ENCODE measurements around the gene KY.

Gene KY

GRCh38 chr3:134613006-134613520, 37.8 kb downstream of the KY start:
- Histone ChIP-seq H3K9me3 (ENCODE audit: control insufficient read depth, low read length) (no peaks in the 10 kb centered on the region), H2AFZ (ENCODE audit: low read depth, low read length) (no peak overlapping the region), H2BK12ac (ENCODE audit: low read length in 2 of 2) (no peak overlapping the region), H3K9ac (ENCODE audit: low read length) (no peak overlapping the region), H3K27ac (ENCODE audit: low read length, poor library complexity, severe bottlenecking) (no peak overlapping the region), H3K4me2 (ENCODE audit: low read length, poor library complexity, severe bottlenecking) (no peak overlapping the region), H3K79me1 (replicated peaks; ENCODE audit: low read length, poor library complexity, severe bottlenecking) (no peaks in the 10 kb centered on the region), H2BK15ac (ENCODE audit: low read depth, poor library complexity, severe bottlenecking) (no peak overlapping the region), H2BK120ac (ENCODE audit: low read depth, low read length) (no peak overlapping the region), H4K91ac (ENCODE audit: low read length) (no peak overlapping the region), H2BK5ac (ENCODE audit: low read depth, low read length, poor library complexity, severe bottlenecking) (no peak overlapping the region), H3K23ac (ENCODE audit: low read length in 2 of 2) (no peak overlapping the region), H3K36me3 (ENCODE audit: control insufficient read depth in 1 of 2, insufficient read depth in 2 of 2, low read depth in 1 of 2, low read length in 2 of 2) (peaks cover 0 to 4% of the 10 kb centered on the region in 2 experiments), H3K4me1 (ENCODE audit: control insufficient read depth, insufficient read depth, low read depth, low read length) (no peaks in the 10 kb centered on the region), H3K4me3 (ENCODE audit: insufficient read depth in 1 of 2, low read depth in 1 of 2, low read length in 2 of 2) (no peak overlapping the region), H2AK5ac (ENCODE audit: low read length, severe bottlenecking) (no peak overlapping the region), H3K18ac (ENCODE audit: low read depth in 1 of 2, low read length in 2 of 2) (no peak overlapping the region), H3K4ac (ENCODE audit: low read depth in 1 of 2, low read length in 2 of 2) (no peak overlapping the region), H3K27me3 (ENCODE audit: control insufficient read depth in 1 of 2, insufficient read depth in 1 of 2, low read length in 2 of 2) (peaks cover 5 to 16% of the 10 kb centered on the region in 2 experiments), H3K14ac (ENCODE audit: low read length in 2 of 2) (no peak overlapping the region), H4K8ac (ENCODE audit: low read length) (no peak overlapping the region)
- 59% methylated on average over 6 of the region's 6 CpGs for WGBS
- DNase-seq: no peak

DNA sequence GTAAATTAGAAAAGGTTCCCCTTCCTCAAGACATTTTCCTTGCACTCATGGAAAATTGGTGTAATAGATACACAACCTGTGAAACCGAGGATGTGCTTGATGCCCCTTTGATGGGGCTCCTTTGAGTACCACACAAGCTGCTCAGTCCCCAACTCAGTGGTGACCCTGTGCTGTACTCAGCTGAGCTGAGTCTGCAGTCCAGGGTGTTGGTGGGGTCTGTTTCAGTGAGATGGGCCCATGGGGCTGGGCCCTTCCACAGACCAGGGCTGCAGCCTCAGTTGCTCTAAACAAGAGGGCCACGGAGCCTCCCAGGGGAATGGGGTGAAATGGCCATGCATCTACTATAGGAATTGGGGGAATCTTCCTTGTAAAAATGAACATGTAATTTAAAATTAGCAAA, 39.3 kb downstream of the KY start:
- Histone ChIP-seq H3K14ac (ENCODE audit: low read length in 2 of 2) (no peak overlapping the region), H3K4ac (ENCODE audit: low read depth in 1 of 2, low read length in 2 of 2) (no peak overlapping the region), H2BK15ac (ENCODE audit: low read depth, poor library complexity, severe bottlenecking) (no peak overlapping the region), H4K91ac (ENCODE audit: low read length) (no peak overlapping the region), H2BK120ac (ENCODE audit: low read depth, low read length) (no peak overlapping the region), H2AK5ac (ENCODE audit: low read length, severe bottlenecking) (no peak overlapping the region), H3K9me3 (ENCODE audit: control insufficient read depth, low read length) (no peaks in the 10 kb centered on the region), H3K36me3 (ENCODE audit: control insufficient read depth in 1 of 2, insufficient read depth in 2 of 2, low read depth in 1 of 2, low read length in 2 of 2) (peaks cover 0 to 4% of the 10 kb centered on the region in 2 experiments), H3K4me1 (ENCODE audit: control insufficient read depth, insufficient read depth, low read depth, low read length) (no peaks in the 10 kb centered on the region), H4K8ac (ENCODE audit: low read length) (no peak overlapping the region), H2BK5ac (ENCODE audit: low read depth, low read length, poor library complexity, severe bottlenecking) (no peak overlapping the region), H3K9ac (ENCODE audit: low read length) (no peak overlapping the region), H3K18ac (ENCODE audit: low read depth in 1 of 2, low read length in 2 of 2) (no peak overlapping the region), H2BK12ac (ENCODE audit: low read length in 2 of 2) (no peak overlapping the region), H3K27ac (ENCODE audit: low read length, poor library complexity, severe bottlenecking) (no peak overlapping the region), H3K4me2 (ENCODE audit: low read length, poor library complexity, severe bottlenecking) (no peak overlapping the region), H3K27me3 (ENCODE audit: control insufficient read depth in 1 of 2, insufficient read depth in 1 of 2, low read length in 2 of 2) (peaks cover 6 to 24% of the 10 kb centered on the region in 2 experiments), H2AFZ (ENCODE audit: low read depth, low read length) (no peak overlapping the region), H3K79me1 (replicated peaks; ENCODE audit: low read length, poor library complexity, severe bottlenecking) (no peaks in the 10 kb centered on the region), H3K4me3 (ENCODE audit: insufficient read depth in 1 of 2, low read depth in 1 of 2, low read length in 2 of 2) (no peak overlapping the region), H3K23ac (ENCODE audit: low read length in 2 of 2) (no peak overlapping the region)
- 63% methylated on average over 2 of the region's 2 CpGs for WGBS
- DNase-seq: no peak

GRCh38 chr3:134610432-134611385, 40.1 kb downstream of the KY start:
- no peak overlapping the region for H3K4me3 ChIP-seq (ENCODE audit: insufficient read depth in 1 of 2, low read depth in 1 of 2, low read length in 2 of 2)

DNA sequence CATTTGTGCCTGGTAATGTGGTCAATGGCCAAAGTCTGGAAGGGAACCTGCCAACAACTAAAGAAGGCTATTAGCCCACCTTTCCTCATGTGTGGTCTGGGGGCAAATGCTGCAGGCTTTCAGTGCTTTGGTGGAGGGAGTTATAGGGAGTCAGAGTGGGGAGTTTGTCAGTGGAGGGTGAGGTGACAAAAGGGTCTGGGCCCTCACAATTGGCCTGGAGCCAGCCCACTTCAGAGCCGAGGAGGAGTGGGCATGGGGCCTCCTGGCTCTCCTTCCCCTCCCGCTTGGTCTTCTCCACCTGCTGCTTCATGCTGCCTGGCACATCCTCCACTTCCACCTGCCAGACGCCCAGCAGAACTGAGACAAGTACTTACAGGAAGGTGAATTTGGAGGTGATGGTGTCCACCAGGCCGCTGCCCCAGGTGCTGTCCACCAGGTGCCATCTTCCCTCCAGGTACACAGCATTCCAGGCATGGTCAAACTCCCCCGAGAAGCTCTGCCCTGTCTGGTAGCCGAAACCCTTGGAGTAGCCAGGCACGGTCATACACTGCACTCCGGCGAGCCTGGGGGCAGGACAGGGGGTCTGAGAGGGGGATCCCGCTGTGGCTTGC, 40.9 kb downstream of the KY start:
- WGBS: 68% methylated on average over 8 of the region's 10 CpGs
- no peak overlapping the region for H3K9ac ChIP-seq (ENCODE audit: low read length)
- no peak overlapping the region for H2BK120ac ChIP-seq (ENCODE audit: low read depth, low read length)
- H2BK5ac ChIP-seq (ENCODE audit: low read depth, low read length, poor library complexity, severe bottlenecking): no peak overlapping the region
- H2BK15ac ChIP-seq (ENCODE audit: low read depth, poor library complexity, severe bottlenecking): no peak overlapping the region
- H4K8ac ChIP-seq (ENCODE audit: low read length): no peak overlapping the region
- H2AK5ac ChIP-seq (ENCODE audit: low read length, severe bottlenecking): no peak overlapping the region
- H3K4me1 ChIP-seq (ENCODE audit: control insufficient read depth, insufficient read depth, low read depth, low read length): no peaks in the 10 kb centered on the region
- no peaks in the 10 kb centered on the region for H3K9me3 ChIP-seq (ENCODE audit: control insufficient read depth, low read length)
- H3K4me2 ChIP-seq (ENCODE audit: low read length, poor library complexity, severe bottlenecking): no peak overlapping the region
- H3K14ac ChIP-seq (ENCODE audit: low read length in 2 of 2): no peak overlapping the region
- H3K4me3 ChIP-seq (ENCODE audit: insufficient read depth in 1 of 2, low read depth in 1 of 2, low read length in 2 of 2): no peak overlapping the region
- H2AFZ ChIP-seq (ENCODE audit: low read depth, low read length): no peak overlapping the region
- no peak overlapping the region for H3K18ac ChIP-seq (ENCODE audit: low read depth in 1 of 2, low read length in 2 of 2)
- no peak overlapping the region for H4K91ac ChIP-seq (ENCODE audit: low read length)
- H3K4ac ChIP-seq (ENCODE audit: low read depth in 1 of 2, low read length in 2 of 2): no peak overlapping the region
- H3K79me1 ChIP-seq (replicated peaks; ENCODE audit: low read length, poor library complexity, severe bottlenecking): no peaks in the 10 kb centered on the region
- H2BK12ac ChIP-seq (ENCODE audit: low read length in 2 of 2): no peak overlapping the region
- peaks cover 12 to 33% of the 10 kb centered on the region in 2 experiments for H3K27me3 ChIP-seq (ENCODE audit: control insufficient read depth in 1 of 2, insufficient read depth in 1 of 2, low read length in 2 of 2)
- no peak overlapping the region for H3K27ac ChIP-seq (ENCODE audit: low read length, poor library complexity, severe bottlenecking)
- H3K23ac ChIP-seq (ENCODE audit: low read length in 2 of 2): no peak overlapping the region
- DNase-seq: no peak
- H3K36me3 ChIP-seq (ENCODE audit: control insufficient read depth in 1 of 2, insufficient read depth in 2 of 2, low read depth in 1 of 2, low read length in 2 of 2): peaks cover 0 to 4% of the 10 kb centered on the region in 2 experiments

More at GRCh38 chr3:134610432-134611385, 40.1 kb downstream of the KY start:
- Histone ChIP-seq H3K23ac (ENCODE audit: low read length in 2 of 2) (no peak overlapping the region), H3K14ac (ENCODE audit: low read length in 2 of 2) (no peak overlapping the region), H2AK5ac (ENCODE audit: low read length, severe bottlenecking) (no peak overlapping the region), H2BK120ac (ENCODE audit: low read depth, low read length) (no peak overlapping the region), H2BK5ac (ENCODE audit: low read depth, low read length, poor library complexity, severe bottlenecking) (no peak overlapping the region), H3K18ac (ENCODE audit: low read depth in 1 of 2, low read length in 2 of 2) (no peak overlapping the region), H2BK12ac (ENCODE audit: low read length in 2 of 2) (no peak overlapping the region), H4K91ac (ENCODE audit: low read length) (no peak overlapping the region), H3K27ac (ENCODE audit: low read length, poor library complexity, severe bottlenecking) (no peak overlapping the region), H3K4me2 (ENCODE audit: low read length, poor library complexity, severe bottlenecking) (no peak overlapping the region), H2AFZ (ENCODE audit: low read depth, low read length) (no peak overlapping the region), H3K4me1 (ENCODE audit: control insufficient read depth, insufficient read depth, low read depth, low read length) (no peaks in the 10 kb centered on the region), H3K36me3 (ENCODE audit: control insufficient read depth in 1 of 2, insufficient read depth in 2 of 2, low read depth in 1 of 2, low read length in 2 of 2) (peaks cover 0 to 4% of the 10 kb centered on the region in 2 experiments), H3K4ac (ENCODE audit: low read depth in 1 of 2, low read length in 2 of 2) (no peak overlapping the region), H3K79me1 (replicated peaks; ENCODE audit: low read length, poor library complexity, severe bottlenecking) (no peaks in the 10 kb centered on the region), H2BK15ac (ENCODE audit: low read depth, poor library complexity, severe bottlenecking) (no peak overlapping the region), H3K9ac (ENCODE audit: low read length) (no peak overlapping the region), H3K27me3 (ENCODE audit: control insufficient read depth in 1 of 2, insufficient read depth in 1 of 2, low read length in 2 of 2) (peaks cover 9 to 28% of the 10 kb centered on the region in 2 experiments), H4K8ac (ENCODE audit: low read length) (no peak overlapping the region), H3K9me3 (ENCODE audit: control insufficient read depth, low read length) (no peaks in the 10 kb centered on the region)
- no peak for DNase-seq
- WGBS: 72% methylated on average over 10 of the region's 11 CpGs
